Activated effector memory CD4-positive, alpha-beta T cell treated with anti-CD3 and anti-CD28 coated beads, Interleukin-2, amount 50 U/mL, for 16 hours (primary cell): ENCODE data around the gene PPFIA2.

Experiments
- DNase-seq: peaks from one replicate; pipeline ENCODE4 v3.0.0-alpha.2; 2020

Gene PPFIA2

DNA sequence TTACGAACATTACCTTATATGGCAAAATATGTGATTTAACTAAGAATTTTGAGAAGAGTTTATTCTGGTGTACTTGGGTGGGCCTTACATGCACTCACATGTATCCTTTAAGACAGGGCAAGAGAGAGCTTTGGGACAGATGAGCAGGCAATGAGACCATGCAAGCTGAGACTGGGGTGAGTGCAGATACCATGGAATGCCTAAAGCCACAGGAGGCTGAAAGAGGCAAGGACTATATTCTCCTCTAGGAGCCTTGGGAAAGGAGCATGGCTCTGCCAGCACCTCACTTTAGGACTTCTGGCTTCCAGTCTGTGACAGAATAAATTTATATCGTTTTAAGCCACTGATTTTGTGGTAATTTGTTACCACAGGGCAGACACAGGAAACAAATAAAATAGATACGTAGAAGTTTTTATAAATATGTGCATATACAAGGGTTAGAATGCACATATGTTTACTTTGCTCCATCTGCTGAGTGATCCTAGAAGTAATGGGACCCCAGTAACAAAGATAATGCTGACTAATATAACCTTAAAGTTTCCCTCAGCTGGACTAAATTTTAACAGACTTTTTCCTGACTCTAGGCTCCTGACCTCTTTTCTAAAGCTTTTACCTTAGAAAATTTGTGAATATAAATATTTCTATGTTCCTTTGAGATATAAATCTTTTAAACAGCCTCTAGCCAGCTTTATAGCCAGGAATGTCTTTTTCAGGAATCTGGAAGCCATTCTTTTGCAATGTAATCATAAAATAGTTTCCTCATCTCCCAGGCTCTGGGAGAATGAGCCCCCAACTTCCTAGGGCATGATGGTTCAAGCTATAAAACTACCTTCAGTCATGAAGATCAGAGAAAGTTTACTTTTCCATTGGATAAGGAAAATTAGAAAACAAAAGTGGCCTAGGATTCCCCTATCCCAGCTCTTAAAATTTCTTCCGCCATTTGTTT is 216.8 kb downstream of the PPFIA2 start:
- no peak for DNase-seq

DNA sequence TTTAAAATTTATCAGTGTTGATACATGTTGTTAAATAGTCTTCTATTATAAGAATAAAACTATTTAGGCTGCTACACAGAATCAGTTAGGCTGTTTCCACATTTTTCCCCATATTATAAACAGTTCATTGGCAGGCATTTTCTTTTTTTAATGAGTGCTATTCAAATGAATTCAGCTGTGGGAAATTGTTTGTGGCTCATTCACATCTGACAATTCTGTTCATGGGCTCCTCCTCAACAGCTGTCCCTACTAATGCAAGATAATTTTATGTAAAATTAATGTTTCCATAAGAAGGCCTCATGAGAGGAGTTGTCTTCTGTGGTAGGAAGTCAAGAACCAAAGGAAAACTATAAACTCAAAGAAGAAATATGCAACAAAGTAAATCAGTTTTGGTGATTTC is 218.0 kb downstream of the PPFIA2 start:
- DNase-seq: no peak

GRCh38 chr12:81539279-81539678 is 219.9 kb downstream of the PPFIA2 start:
- DNase-seq: no peak

GRCh38 chr12:81533054-81533453 is 226.1 kb downstream of the PPFIA2 start:
- DNase-seq: no peak

DNA sequence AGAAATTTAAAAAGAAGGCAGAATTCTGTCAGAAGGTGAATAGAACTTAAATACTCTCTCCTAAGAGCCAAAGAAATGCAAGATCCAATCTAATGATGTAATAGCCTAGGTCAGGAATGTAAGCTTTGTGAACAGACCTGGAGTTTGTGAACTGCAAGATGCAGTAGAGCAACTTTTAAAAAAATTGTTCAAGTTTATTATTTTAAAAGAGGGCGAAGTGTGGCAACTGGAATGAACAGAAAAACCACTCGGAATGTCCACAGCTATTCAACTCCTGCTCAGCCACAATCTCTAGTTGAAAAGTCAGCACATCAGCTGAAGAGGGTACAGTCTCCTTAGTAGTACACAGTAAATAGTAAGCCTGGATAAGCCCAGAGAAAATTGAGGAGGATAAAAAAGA is 228.8 kb downstream of the PPFIA2 start:
- DNase-seq: no peak

DNA sequence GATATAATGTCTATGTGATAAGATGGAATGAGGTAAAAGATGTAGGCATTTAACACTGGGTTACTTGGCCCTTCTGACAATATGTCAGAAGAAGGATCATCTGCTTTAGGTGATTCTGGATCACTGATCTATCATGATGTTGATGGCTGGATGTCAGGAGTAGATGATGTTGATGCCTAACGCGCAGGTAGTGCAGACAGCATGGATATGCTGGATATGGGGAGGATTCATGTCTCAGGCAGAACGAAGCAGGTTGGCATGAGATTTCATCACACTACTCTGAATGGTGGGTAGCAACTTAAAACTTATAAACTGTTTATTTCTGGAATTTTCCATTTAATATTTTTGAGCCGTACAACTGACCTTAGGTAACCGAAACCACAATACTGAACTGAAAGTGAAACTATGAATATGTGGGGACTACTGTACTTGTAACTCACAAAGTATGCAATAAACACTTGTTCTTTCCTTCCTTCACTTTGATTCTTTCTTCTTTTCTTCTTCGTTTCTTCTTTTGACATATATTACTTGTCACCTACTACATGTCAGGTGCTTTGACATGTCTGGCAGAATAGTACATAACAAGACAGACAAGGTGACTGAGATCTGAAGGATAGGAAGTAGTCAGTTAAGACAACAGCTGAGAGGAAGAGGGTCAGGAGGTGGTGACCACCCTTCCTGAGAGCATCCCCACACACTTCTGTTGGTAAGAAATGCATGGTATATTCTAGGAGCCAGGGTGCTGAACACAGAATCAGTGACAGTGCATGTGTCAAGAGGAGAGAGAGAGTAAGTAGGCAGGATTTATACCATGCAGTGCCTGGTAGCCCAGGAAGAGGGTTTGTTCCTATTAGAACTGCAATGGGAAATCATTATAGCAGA is 238.8 kb downstream of the PPFIA2 start:
- DNase-seq: no peak

GRCh38 chr12:81518638-81519037 is 240.5 kb downstream of the PPFIA2 start:
- no peak for DNase-seq

- no peak for DNase-seq
Observed at GRCh38 chr12:81517296-81517695, 241.9 kb downstream of the PPFIA2 start.

- DNase-seq: no peak
Observed at GRCh38 chr12:81502912-81503695, 256.0 kb downstream of the PPFIA2 start.

DNA sequence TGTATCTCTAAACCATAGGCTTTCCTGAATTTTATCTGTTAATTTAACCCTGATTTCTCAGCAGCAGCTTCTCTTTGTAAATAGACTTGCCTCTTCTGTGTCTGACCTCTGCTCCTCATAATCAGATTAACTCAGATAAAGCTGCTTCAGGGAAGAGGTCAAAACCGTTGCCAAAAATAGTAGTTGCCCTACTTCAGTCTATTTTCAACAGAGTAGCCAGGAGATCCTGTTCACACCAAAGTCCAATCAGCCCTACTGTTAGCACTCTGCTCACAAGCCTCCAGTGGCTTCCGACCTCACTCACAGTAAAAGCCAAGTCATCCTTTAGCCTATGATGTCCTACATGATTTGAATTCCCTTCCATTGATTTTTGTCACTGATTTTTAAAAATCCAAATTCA is 258.4 kb downstream of the PPFIA2 start:
- DNase-seq: no peak

DNA sequence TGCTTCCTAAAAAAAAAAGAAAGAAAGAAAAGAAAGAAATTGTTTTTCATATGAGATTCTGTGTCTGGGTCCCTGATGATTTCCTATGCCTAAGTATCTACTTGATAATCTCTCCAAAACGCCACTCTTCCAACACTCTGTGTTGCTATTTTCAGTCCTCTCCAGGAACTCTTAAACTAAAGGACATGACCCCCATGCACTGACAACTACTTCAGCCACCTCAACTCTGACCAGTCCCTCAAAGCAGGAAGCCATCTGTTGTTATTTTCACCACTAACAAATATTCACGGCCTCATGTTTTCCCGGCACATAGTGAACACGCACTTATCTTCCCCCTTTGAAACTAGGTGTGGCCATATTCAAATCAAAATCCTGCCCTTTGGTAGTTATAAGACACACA is 259.3 kb downstream of the PPFIA2 start:
- DNase-seq: no peak

DNA sequence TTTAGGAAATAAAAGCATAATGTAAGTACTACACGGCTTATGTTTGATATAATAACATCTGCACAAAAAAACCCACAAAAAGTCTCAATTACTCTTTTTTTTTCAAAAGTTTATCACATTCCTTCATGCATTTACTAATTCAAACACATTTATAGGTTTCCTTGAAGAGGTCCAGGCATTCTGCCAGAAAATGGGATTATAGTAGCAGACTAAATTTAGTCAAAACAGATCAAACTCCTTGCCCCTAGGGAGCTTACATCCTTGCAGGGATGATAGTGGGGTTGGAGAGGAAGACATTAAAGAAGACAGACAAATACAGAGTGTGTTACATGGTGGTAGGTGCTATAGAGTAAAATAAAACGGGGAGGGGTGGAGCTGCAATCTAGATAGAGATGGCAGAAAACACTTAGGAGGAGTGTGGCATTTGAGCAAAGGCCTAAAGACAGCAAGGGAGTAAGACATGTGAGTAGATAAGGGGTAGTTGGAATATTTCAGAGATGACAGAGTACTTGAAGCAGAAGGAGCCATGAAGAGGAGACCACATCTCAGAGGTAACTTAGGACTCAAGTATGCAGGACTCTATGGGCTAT is 266.9 kb downstream of the PPFIA2 start:
- no peak for DNase-seq

DNA sequence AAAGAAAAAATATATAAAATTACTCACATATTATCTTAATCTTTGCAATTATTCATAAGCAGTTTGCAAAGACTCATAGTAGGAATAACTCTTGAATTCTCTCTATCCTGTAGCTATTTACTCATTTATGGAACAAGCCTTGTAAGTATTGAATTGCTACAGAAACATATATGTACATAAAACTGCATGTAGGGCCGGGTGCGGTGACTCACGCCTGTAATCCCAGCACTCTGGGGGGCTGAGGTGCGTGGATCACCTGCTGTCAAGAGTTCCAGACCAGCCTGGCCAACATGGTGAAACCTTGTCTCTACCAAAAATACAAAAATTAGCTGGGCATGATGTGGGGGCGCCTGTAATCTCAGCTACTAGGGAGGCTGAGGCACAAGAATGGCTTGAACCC is 286.2 kb downstream of the PPFIA2 start:
- DNase-seq: no peak

GRCh38 chr12:81470923-81471322 is 288.2 kb downstream of the PPFIA2 start:
- DNase-seq: no peak

DNA sequence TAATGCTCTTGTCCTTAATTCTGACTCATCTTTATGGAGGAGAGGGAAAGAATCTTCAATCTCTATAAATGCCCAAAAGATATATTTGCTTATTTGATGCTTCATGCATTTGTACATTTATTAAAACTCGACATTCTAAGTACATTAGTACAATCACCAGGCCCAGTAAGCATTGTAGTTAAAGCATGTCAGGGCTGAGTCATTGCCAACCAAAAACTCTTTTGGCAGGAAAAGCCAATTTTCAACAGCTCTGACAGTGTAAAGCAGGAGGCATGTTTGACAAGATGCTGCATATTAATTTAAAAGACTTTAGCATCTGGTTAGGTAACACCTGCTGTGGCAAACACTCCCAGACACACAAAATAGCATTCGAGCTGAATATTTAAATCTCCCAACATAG is 290.9 kb downstream of the PPFIA2 start:
- DNase-seq: no peak

GRCh38 chr12:81465876-81466275 is 293.3 kb downstream of the PPFIA2 start:
- no peak for DNase-seq

- no peak for DNase-seq
Observed at GRCh38 chr12:81465191-81465590, 294.0 kb downstream of the PPFIA2 start.

DNA sequence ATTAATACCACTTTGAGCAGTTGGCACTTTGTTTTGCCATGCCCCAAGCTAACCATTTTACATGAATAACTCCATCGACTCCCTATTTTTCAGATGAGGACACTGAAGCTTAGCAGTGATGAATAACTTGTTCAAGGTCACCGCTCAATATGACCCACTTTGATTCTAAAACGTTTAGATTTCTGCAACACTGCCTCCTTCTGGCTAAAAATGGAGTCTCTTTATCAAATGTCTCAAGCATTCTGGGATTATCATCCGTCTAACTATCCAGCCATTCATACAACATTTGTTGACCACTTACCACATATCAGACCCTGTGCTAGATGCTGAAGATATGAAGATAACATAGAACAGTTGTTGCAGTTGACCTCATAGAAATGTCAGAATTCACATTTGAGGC is 298.0 kb downstream of the PPFIA2 start:
- DNase-seq: no peak

GRCh38 chr12:81450920-81451739 is 308.0 kb downstream of the PPFIA2 start:
- DNase-seq: no peak

DNA sequence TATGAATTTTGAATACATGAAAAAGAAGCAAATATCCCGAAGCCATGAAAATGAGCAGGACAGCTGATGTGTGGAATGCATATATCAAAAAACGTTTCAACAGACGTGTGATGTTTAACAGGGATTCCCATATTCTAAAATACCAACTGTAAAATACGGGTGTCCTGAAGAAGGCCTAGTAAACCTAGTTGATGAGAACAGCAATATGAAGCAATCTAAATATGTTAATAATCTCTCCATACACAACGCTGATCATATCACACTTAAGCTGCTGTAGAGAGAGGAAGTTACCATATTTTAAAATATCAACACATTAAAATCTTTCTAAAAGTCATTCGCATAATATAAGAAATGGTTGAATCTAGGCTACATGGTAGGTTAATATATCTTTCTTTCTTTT is 317.5 kb downstream of the PPFIA2 start:
- DNase-seq: no peak

- no peak for DNase-seq
Observed at GRCh38 chr12:81440001-81440400, 319.1 kb downstream of the PPFIA2 start.

- no peak for DNase-seq
Observed at GRCh38 chr12:81439344-81439743, 319.8 kb downstream of the PPFIA2 start.
